Measurements from ENCODE around the gene GSAP.

The GSAP gene

GRCh38 chr7:77434570-77435275 is 18.6 kb upstream of the GSAP start:
- DNase-seq, result no peak

GRCh38 chr7:77433901-77434300 is 17.8 kb upstream of the GSAP start:
- no peak for DNase-seq

- no peak for DNase-seq
These were observed 14.8 kb upstream of the GSAP start for GRCh38 chr7:77430927-77431326.

GRCh38 chr7:77428777-77429231 is 12.7 kb upstream of the GSAP start:
- DNase-seq, result no peak

GRCh38 chr7:77427996-77428603 is 12.0 kb upstream of the GSAP start:
- DNase-seq, result no peak

GRCh38 chr7:77426521-77427051 is 10.4 kb upstream of the GSAP start:
- no peak for DNase-seq

GRCh38 chr7:77426052-77426404 is 9.9 kb upstream of the GSAP start:
- no peak for DNase-seq

GRCh38 chr7:77425101-77426051 is 9.2 kb upstream of the GSAP start:
- DNase-seq, result no peak

- no peak for DNase-seq
These were observed 6.4 kb upstream of the GSAP start for GRCh38 chr7:77422500-77422899.

- no peak for DNase-seq
These were observed 5.0 kb upstream of the GSAP start for GRCh38 chr7:77420986-77421672.

- no peak for DNase-seq
These were observed 4.3 kb upstream of the GSAP start for GRCh38 chr7:77420438-77420837.

- DNase-seq, result no peak
These were observed 3.0 kb upstream of the GSAP start for GRCh38 chr7:77419102-77419501.

- no peak for DNase-seq
These were observed 1.7 kb upstream of the GSAP start for GRCh38 chr7:77417801-77418200.

GRCh38 chr7:77416621-77417371 is 647 bp upstream of the GSAP start:
- peak; percentile 22 for DNase-seq

- DNase-seq, result no peak
These were observed 700 bp downstream of the GSAP start for GRCh38 chr7:77415476-77415822.

- DNase-seq, result no peak
These were observed 2.2 kb downstream of the GSAP start for GRCh38 chr7:77413861-77414424.

GRCh38 chr7:77413128-77413527 is 3.0 kb downstream of the GSAP start:
- no peak for DNase-seq

- DNase-seq, result no peak
These were observed 6.2 kb downstream of the GSAP start for GRCh38 chr7:77409739-77410547.

GRCh38 chr7:77409005-77409738 is 7.0 kb downstream of the GSAP start:
- DNase-seq, result no peak

GRCh38 chr7:77407906-77408305 is 8.2 kb downstream of the GSAP start:
- no peak for DNase-seq

Data from NCI-H2171 treated with DMSO at 0.1 percent for 48 hours (cell line).